ENCODE data around the gene ABHD6.

Gene ABHD6

DNA sequence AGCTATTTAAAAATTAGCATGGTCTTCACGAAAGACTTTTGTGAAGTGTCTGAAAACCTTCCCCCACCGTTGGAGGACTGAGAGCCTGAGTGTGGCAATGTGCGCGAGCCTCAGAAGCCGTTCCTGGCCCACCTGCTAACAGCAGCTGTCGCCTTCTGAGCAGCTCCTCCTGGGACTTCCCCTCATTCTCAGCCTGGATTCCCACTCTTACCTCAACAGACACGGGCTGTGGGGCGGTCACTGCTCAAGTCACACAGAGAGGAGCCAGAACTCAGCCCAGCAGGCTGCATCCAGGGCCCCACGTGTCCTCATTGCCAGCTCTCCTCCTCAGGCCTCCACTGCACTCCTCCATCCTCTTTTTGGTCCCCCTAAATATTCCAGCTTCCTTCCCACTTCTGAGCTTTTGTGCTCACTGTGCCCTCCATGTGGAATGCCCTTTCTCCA, 34.7 kb upstream of the ABHD6 start:
- TF ChIP-seq GATA2 (IDR thresholded peaks at IDR 0.05; ENCODE audit: low read depth, low read length) (no peak), GATA3 (IDR thresholded peaks at IDR 0.05; ENCODE audit: low read depth, low read length) (no peak)

DNA sequence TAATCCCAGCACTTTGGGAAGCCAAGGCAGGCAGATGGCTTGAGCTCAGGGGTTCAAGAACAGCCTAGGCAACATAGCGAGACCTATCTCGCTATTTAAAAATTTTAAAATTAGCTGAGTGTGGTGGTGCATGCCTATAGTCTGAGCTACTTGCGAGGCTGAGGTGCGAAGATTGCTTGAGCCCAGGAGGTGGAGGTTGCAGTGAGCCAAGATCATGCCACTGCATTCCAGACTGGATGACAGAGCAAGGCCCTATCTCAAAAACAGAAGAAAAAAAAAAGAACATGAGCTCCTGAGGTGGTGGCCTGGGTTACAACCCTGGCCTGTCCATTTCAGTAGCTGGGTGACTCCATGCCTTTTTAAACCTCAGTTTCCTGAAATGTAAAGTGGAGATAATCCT, 34.1 kb upstream of the ABHD6 start:
- TF ChIP-seq GATA3 (IDR thresholded peaks at IDR 0.05; ENCODE audit: low read depth, low read length) (no peak), GATA2 (IDR thresholded peaks at IDR 0.05; ENCODE audit: low read depth, low read length) (no peak)

DNA sequence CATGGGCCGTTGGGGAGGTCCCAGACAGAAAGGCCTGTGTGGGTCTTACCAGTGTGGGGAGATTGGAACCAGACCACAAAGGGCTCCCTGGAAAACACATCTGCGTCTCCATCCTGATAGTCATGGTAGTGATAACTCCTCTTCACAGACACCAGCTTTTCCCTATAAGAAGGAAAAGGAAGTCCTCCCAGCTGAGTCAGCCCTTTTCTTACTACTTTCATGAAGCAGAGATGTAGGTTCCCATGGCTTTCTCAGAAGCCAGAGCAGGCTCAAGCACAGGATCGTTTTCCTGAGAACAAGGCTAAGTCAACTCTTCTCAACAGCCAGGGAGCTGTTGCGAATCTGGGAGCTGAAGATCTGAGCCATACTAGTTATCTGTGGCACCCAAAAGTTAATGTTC, 32.9 kb upstream of the ABHD6 start:
- no peak for TF ChIP-seq GATA3 (IDR thresholded peaks at IDR 0.05; ENCODE audit: low read depth, low read length)
- TF ChIP-seq GATA2 (IDR thresholded peaks at IDR 0.05; ENCODE audit: low read depth, low read length) = no peak

DNA sequence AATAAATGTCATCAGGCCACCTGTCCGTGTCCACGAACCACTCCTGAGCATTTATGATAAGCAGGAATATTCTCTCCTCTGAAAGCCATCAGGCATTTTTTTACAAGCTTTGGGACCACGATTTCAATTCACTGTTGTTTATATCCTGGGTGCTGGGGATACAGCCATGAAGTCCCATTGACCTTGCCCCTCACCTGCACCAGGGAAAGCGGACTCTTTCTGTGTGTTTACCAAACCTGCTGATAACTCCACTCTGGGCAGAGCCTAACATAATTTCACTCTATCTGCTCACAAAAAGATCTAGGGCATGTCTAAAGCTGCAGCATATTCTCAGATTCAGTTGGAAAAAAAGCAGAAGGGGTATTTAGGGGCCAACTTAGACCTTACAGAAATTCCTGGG, 31.6 kb upstream of the ABHD6 start:
- TF ChIP-seq GATA2 (IDR thresholded peaks at IDR 0.05; ENCODE audit: low read depth, low read length) (no peak), GATA3 (IDR thresholded peaks at IDR 0.05; ENCODE audit: low read depth, low read length) (no peak)

DNA sequence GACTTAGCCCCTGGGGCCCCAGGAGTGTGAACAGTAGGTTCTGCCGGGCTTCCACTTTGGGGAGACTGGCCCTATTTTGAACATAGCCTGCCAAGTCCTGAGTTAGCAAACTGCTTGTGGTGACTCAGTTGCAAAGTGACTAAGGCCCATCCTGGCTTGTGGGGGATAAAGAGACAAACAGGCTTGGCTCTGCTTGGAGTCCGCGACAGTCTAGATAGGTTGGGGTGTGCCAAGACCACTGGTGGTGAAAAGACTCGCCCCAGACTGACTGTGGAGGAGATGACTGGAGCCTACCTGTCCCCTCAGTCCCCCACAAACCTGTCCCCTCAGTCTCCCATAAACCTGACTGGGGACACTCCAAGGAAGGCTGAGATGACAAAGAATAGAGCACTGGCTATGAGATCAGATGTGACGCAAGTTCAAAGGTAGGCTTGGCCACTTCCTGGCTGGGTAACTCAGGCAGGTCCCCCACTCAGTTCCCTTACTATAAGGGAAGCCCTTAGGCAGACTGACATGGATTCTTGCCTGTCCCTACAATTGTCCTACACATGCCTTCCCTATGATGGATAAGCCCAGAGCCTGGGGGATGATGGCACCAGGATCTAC, 31.1 kb upstream of the ABHD6 start:
- no peak for TF ChIP-seq GATA3 (IDR thresholded peaks at IDR 0.05; ENCODE audit: low read depth, low read length)

DNA sequence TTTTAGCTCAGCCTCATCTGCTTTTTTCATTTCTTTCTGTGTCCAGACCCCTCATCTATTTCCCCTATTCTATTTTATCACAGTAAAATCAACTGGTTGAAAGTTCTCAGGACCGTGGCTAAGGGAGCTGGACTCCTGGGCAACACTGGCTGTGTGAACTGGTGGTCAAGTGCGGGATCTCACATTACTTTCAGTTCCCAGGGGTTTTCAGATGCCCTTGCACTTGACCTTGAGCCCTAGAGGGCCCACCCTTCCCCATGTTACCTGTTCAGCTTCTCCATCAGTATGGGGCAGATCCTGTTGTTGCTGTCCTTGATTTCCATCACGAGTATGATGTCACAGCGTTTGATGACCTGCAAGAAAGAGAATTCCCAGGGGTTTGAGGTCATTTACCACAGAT, 29.6 kb upstream of the ABHD6 start:
- TF ChIP-seq GATA3 (IDR thresholded peaks at IDR 0.05; ENCODE audit: low read depth, low read length) (no peak), GATA2 (IDR thresholded peaks at IDR 0.05; ENCODE audit: low read depth, low read length) (no peak)

DNA sequence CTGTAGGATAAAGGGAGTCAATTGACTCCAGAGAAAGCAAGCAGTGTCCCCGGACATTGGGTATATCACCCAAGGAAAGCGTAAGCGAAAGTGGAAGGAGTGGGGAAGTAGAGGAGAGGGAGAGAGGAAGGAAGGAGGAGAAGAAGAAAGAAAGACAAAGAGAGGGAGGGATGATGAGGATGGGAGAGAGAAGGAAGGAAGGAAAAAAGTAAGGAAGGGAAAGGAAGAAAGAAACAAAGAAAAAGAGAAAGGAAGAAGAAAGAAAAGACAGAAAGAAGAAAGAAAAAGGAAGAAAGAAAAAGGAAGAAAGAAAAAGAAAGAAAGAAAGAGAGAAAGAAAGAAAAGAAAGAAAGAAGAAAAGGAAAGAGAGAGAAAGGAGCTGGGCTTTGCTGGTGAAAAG, 27.7 kb upstream of the ABHD6 start:
- no peak for TF ChIP-seq GATA3 (IDR thresholded peaks at IDR 0.05; ENCODE audit: low read depth, low read length)
- no peak for TF ChIP-seq GATA2 (IDR thresholded peaks at IDR 0.05; ENCODE audit: low read depth, low read length)

DNA sequence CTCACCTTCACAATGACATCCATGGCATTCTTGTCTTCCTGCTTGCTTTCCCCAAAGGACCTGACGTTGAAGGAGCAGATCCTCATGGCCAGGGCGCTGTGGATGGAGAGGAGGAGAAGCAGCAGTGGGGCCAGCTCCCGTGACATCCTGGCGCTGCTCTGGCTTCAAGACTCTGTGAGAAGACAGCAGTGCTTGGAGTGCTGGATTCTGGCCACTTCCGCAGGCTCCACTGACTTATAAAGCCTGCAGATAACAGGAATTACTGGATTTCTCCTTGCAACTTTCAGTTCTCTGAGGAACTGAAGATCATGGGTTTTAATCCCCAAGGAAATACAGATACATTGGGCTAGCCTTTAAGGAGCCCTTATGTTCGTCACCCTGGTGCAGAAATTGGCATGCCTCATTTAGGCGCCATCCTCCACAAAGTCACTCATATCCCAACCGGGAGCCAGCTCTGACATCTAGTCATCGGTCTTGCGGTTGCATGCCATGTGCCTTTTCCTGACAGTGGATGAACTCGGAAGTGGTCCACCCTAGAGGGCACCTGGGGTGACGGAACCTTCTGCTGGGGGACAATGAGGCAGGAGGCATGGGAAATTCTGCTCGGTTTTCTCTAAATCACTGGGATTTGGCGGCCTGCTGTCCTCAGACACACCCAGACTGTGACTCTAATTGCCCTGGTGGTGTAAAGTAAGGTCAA, 26.7 kb upstream of the ABHD6 start, which contains the start of gene DNASE1L3:
TSS of gene DNASE1L3 (minus strand) at position 212 of the 700 bp plus-strand sequence. CDS start at position 146, 66 bp downstream.
- TF ChIP-seq GATA3 (IDR thresholded peaks at IDR 0.05; ENCODE audit: low read depth, low read length) = no peak
- TF ChIP-seq GATA2 (IDR thresholded peaks at IDR 0.05; ENCODE audit: low read depth, low read length) = no peak

DNA sequence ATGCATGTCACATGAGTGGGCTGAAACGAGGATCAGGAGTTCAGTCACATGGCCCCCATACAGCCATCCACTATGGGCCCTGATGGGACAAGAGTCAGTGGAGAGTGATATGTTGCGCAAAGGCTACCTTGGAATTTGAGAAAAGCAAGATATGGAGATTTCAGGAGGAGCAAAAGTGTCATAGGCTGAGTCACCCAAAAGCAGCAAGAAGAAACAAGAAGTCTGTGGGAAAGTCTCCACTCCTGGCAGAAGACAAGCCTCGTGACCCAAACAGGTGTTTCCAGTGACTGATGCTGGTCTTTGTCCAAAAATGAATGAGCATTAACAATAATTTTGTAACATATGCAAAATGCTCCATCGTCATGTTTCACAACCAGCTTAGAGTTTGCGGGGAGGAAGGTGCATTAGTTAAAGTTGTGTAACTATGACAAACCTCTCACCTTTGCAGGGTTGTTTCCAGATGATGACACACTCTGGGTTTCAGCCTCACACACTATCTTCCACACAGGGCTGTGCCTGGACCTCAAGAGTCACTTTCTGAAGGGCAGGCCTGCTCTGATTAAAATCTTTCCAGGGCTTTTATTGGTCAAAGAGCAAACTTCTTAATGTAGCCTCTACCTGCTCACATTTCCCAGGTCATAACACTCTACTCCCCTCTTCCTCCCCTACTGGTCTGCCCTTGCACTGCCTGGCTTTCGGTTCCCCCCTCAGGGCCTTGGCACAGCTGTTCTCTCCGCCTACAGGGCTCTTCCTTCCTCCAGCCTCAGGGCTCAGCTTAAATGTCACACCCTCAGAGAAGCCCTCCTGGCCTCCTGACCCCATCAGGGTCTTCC, 22.9 kb upstream of the ABHD6 start:
- no peak for TF ChIP-seq GATA3 (IDR thresholded peaks at IDR 0.05; ENCODE audit: low read depth, low read length)
- TF ChIP-seq GATA2 (IDR thresholded peaks at IDR 0.05; ENCODE audit: low read depth, low read length) = no peak

DNA sequence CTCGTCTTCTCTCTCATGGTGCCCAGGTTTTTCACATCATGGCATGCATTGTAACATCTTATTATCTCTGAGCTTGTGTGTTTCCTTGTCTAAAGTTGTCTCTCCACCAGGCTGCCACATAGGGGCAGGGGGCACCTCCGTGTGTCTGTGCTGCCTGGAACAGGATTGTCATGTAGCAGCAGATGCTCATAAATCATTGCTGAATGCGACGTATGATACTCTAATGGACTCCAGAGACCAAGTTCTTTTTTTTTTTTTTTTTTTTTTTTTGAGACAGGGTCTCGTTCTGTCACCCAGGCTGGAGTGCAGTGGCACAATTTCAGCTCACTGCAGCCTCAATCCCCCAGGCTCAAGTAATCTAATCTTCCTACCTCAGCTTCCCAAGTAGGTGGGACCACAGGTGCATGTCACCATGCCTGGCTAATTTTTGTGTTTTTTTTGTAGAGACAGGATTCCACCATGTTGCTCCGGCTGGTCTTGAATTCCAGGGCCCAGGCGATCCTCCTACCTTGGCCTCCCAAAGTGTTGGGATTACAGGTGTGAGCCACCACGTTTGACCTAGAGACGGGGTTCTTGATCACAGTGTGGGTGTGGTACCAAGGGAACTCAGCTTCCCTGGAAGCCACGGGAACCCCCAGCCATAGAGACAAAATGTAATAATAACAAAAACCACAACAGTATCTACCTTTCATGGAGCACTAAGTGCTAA, 22.1 kb upstream of the ABHD6 start:
- TF ChIP-seq GATA3 (IDR thresholded peaks at IDR 0.05; ENCODE audit: low read depth, low read length) (no peak), GATA2 (IDR thresholded peaks at IDR 0.05; ENCODE audit: low read depth, low read length) (no peak)

DNA sequence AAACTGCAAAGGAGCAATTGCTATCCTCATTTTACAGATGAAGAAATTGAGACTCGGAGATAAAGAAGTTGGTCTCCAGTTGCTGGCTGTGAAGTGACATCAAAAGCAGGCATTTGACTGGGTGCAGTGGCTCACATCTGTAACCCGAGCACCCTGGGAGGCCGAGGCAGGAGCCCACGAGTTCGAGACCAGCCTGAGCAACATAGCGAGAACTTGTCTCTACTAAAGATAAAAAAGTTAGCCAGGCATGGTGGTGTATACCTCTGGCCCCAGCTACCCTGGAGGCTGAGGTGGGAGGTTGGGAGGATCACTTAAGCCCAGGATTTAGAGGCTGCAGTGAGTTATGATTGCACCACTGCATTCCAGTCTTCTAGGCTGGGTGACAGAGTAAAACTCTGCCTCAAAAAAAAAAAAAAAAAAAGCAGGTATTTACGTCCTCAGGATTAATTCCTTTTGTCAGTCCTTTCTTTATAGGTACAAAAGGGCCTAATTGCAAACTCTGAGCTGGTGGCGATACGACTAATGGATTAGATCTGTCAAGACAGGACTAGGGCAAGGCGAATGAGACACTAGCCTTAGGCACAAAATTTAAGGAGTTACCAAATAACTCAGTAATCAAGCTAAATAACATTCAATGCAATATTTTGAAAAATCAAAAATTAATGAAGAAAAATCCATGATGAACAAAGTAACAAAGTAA, 20.9 kb upstream of the ABHD6 start:
- TF ChIP-seq GATA3 (IDR thresholded peaks at IDR 0.05; ENCODE audit: low read depth, low read length) (no peak), GATA2 (IDR thresholded peaks at IDR 0.05; ENCODE audit: low read depth, low read length) (no peak)

DNA sequence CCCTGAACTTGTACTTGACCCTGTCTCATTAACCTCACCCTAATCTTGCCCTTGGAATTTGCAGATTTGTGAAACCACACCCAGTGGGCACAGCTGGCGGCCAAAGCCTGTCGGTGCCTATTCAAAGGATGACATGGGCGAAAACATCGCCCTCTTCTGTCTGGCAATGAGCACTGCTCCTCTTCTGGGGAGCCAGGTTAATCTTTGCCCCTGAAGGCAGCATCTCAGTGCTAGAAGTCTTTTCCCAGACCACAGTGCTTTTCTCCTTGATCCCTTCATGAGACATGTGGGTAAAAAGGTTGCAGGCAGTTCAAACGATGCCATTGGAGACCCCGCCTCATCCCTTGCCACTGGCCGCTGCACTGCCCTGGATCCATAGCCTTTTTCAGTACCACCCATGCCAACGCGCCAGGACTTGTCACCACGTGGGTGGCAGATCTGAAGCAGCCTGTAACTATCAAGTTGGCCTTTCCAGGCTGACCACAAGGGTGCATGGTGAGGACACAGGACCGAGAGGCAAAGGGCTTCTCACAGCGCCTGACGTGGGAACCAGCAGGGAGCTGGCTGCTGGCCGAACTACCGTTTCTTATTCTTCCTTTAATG, 20.3 kb upstream of the ABHD6 start:
- TF ChIP-seq GATA2 (IDR thresholded peaks at IDR 0.05; ENCODE audit: low read depth, low read length) (no peak), GATA3 (IDR thresholded peaks at IDR 0.05; ENCODE audit: low read depth, low read length) (no peak)

DNA sequence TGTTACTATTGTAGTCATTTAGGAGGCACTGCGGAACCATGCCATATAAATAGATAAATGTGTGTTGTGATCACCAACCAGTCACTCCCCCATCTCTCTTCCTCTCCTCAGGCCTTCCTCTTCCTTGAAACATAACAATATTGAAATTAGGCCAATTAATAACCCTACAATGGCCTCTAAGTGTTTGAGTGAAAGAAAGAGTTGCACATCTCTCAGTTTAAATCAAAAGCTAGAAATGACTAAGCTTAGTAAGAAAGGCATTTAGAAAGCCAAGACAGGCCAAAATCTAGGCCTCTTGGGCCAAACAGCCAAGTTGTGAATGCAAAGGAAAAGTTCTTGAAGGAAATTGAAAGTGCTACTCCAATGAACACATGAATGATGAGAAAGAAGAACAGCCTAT, 18.7 kb upstream of the ABHD6 start:
- TF ChIP-seq GATA3 (IDR thresholded peaks at IDR 0.05; ENCODE audit: low read depth, low read length) (no peak), GATA2 (IDR thresholded peaks at IDR 0.05; ENCODE audit: low read depth, low read length) (no peak)
